ENCODE data around the gene ZBTB18.

DNA sequence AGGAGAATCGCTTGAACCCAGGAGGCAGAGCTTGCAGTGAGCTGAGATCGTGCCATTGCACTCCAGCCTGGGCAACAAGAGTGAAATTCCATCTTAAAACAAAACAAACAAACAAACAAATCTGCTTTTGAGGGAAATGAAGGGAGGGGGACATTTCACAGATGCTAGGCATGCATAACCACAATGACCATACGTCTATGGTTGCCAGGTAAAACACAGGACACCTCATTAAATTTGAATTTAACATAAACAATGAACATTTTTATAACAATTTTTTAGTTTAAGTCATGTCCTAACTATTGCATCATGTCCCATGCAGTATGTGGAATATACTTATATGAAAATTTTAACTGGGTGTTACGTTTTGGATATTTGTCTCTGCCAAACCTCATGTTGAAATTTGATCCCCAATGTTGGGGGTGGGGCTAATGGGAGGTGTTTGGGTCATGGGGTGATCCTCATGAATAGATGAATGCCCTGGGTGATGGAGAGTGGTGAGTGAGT, 31.0 kb upstream of the ZBTB18 start:
- TF ChIP-seq, protein P1, sequence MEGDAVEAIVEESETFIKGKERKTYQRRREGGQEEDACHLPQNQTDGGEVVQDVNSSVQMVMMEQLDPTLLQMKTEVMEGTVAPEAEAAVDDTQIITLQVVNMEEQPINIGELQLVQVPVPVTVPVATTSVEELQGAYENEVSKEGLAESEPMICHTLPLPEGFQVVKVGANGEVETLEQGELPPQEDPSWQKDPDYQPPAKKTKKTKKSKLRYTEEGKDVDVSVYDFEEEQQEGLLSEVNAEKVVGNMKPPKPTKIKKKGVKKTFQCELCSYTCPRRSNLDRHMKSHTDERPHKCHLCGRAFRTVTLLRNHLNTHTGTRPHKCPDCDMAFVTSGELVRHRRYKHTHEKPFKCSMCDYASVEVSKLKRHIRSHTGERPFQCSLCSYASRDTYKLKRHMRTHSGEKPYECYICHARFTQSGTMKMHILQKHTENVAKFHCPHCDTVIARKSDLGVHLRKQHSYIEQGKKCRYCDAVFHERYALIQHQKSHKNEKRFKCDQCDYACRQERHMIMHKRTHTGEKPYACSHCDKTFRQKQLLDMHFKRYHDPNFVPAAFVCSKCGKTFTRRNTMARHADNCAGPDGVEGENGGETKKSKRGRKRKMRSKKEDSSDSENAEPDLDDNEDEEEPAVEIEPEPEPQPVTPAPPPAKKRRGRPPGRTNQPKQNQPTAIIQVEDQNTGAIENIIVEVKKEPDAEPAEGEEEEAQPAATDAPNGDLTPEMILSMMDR (conservative IDR thresholded peaks at IDR 0.05 in 1 of 2, IDR thresholded peaks at IDR 0.05 in 1 of 2; ENCODE audit: low read depth in 1 of 2, low read length in 2 of 2): no peak
- TF ChIP-seq EZH2 (IDR thresholded peaks at IDR 0.05; ENCODE audit: low read length, missing control alignments): no peak
